ENCODE data around the gene ANO1.

- TF ChIP-seq CTCF (IDR thresholded peaks at IDR 0.05) = no peak
- TF ChIP-seq EZH2 (IDR thresholded peaks at IDR 0.05; ENCODE audit: borderline replicate concordance, insufficient read depth, low read depth, low read length, poor library complexity, severe bottlenecking) = no peak
Observed at GRCh38 chr11:70032470-70032795, 45.7 kb upstream of the ANO1 start.

Measured in B cell (primary cell).